ENCODE measurements around the gene MATCAP1.

The MATCAP1 gene

GRCh38 chr16:67155295-67156142 is 28.2 kb downstream of the MATCAP1 start:
- DNase-seq, result peak; percentile 79

- no peak for DNase-seq
Observed at GRCh38 chr16:67154578-67155294, 29.0 kb downstream of the MATCAP1 start.

- no peak for DNase-seq
Observed at GRCh38 chr16:67151431-67152097, 32.2 kb downstream of the MATCAP1 start.

GRCh38 chr16:67150833-67151396 is 32.8 kb downstream of the MATCAP1 start, which contains the start of gene B3GNT9:
Gene B3GNT9, minus strand, starts transcription at chr16:67150998. Its CDS starts 513 bp downstream, at chr16:67150485.
- no peak for DNase-seq

GRCh38 chr16:67150047-67150832 is 33.5 kb downstream of the MATCAP1 start:
- DNase-seq, result no peak

GRCh38 chr16:67149276-67150046 is 34.3 kb downstream of the MATCAP1 start:
- no peak for DNase-seq

- DNase-seq, result no peak
Observed at GRCh38 chr16:67148656-67149275, 35.0 kb downstream of the MATCAP1 start.

GRCh38 chr16:67148221-67148620 is 35.5 kb downstream of the MATCAP1 start:
- DNase-seq, result no peak

- no peak for DNase-seq
Observed at GRCh38 chr16:67147437-67148140, 36.2 kb downstream of the MATCAP1 start.

- no peak for DNase-seq
Observed at GRCh38 chr16:67146523-67147357, 37.0 kb downstream of the MATCAP1 start.

GRCh38 chr16:67145746-67146145 is 38.0 kb downstream of the MATCAP1 start:
- DNase-seq, result no peak

GRCh38 chr16:67144943-67145342 is 38.8 kb downstream of the MATCAP1 start:
- no peak for DNase-seq

- DNase-seq, result no peak
Observed at GRCh38 chr16:67142342-67142741, 41.4 kb downstream of the MATCAP1 start.

GRCh38 chr16:67141391-67141790 is 42.4 kb downstream of the MATCAP1 start:
- no peak for DNase-seq

GRCh38 chr16:67137605-67138004 is 46.2 kb downstream of the MATCAP1 start:
- no peak for DNase-seq

GRCh38 chr16:67129422-67129821 is 54.3 kb downstream of the MATCAP1 start:
- no peak for DNase-seq

- DNase-seq, result no peak
Observed at GRCh38 chr16:67128887-67129286, 54.9 kb downstream of the MATCAP1 start.

- no peak for DNase-seq
Observed at GRCh38 chr16:67128417-67128816, 55.3 kb downstream of the MATCAP1 start.
